ENCODE results near the gene PLCB3. TPM values are rescaled to one million over a fixed set of nuclear protein-coding genes. Genes with fewer than 3 reads are reported as not detected.

The PLCB3 gene
- total RNA-seq, 4 donors from 2014 or later: 196 to 453 (median 359) TPM

DNA sequence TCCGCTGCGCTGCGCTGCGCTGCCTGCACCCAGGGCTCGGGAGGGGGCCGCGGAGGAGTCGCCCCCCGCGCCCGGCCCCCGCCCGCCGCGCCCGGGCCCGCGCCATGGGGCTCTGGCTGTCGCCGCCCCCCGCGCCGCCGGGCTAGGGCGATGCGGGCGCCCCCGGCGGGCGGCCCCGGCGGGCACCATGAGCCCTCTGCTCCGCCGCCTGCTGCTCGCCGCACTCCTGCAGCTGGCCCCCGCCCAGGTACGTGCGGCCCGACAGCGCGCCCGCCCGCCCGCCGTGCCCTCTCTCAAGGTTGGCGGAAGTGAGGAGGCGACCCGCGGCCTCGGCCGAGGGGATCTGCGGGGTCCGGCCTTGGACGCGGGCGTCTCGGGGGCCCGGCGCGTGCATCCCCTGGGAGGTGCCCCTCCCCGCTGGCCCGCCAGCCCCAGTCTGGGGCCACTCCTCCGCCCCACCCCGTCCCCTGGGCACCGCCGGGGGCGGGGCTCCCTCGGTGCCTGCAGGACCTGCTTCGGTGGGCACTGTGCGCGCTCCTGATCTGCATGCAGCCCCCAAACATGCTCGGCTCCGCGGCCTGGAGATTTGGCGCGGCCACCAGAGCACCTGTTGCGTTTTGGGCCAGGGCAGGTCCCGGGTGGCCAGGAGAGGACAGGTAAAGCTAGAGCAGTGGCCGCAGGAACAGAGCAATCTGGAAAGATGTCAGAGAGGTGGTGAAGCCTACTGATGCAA, 16.5 kb upstream of the PLCB3 start:
- Histone ChIP-seq H3K4me3 (peak overlapping the region; percentile 52 to 91 (median 80)), H3K9me3 (no peaks in the 10 kb centered on the region), H3K27me3 (no peaks in the 10 kb centered on the region), H3K4me1 (peaks cover 0 to 60% (median 25%) of the 10 kb centered on the region in 4 donors), H3K36me3 (peaks cover 0 to 19% (median 0%) of the 10 kb centered on the region in 3 donors), H3K27ac (peak overlapping the region; percentile 61 to 95 (median 83))
- DNase-seq: peak; percentile 66 to 82 (median 82)
- peak in 1 of 2 donors; percentile 33 for TF ChIP-seq POLR2A (IDR thresholded peaks at IDR 0.05)
- TF ChIP-seq, protein P1, sequence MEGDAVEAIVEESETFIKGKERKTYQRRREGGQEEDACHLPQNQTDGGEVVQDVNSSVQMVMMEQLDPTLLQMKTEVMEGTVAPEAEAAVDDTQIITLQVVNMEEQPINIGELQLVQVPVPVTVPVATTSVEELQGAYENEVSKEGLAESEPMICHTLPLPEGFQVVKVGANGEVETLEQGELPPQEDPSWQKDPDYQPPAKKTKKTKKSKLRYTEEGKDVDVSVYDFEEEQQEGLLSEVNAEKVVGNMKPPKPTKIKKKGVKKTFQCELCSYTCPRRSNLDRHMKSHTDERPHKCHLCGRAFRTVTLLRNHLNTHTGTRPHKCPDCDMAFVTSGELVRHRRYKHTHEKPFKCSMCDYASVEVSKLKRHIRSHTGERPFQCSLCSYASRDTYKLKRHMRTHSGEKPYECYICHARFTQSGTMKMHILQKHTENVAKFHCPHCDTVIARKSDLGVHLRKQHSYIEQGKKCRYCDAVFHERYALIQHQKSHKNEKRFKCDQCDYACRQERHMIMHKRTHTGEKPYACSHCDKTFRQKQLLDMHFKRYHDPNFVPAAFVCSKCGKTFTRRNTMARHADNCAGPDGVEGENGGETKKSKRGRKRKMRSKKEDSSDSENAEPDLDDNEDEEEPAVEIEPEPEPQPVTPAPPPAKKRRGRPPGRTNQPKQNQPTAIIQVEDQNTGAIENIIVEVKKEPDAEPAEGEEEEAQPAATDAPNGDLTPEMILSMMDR (IDR thresholded peaks at IDR 0.05): peak in 3 of 6 experiments; percentile 9 to 32 (median 24)

DNA sequence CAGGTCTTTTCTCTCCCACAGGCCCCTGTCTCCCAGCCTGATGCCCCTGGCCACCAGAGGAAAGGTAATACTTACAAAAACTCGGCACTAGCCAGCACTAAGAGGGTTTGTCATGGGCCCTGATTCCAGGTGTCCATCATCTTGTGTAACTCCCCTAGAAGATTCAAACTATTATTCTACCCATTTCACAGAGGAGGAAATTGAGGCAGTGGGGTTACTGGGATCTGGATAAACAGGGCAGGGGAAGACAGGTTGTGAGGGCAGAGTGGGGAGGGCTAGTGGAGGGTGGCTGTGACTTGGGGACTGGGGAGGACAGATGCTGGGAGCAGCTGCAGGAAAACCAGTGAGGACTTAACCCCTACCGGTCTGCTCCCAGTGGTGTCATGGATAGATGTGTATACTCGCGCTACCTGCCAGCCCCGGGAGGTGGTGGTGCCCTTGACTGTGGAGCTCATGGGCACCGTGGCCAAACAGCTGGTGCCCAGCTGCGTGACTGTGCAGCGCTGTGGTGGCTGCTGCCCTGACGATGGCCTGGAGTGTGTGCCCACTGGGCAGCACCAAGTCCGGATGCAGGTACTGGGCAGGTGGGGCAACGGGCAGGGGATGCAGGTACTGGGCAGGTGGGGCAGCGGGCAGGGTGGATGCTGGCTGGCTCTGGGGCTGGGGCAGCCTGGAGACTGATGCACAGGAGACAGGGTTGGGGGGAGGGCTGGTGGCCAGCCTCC, 15.7 kb upstream of the PLCB3 start:
- Histone ChIP-seq H3K9me3 (no peaks in the 10 kb centered on the region), H3K36me3 (peaks cover 0 to 19% (median 0%) of the 10 kb centered on the region in 3 donors), H3K4me1 (peaks cover 0 to 63% (median 32%) of the 10 kb centered on the region in 4 donors), H3K27ac (peak overlapping the region; percentile 61 to 95 (median 83)), H3K27me3 (no peaks in the 10 kb centered on the region), H3K4me3 (peak overlapping the region; percentile 52 to 91 (median 80))
- no peak for TF ChIP-seq POLR2A (IDR thresholded peaks at IDR 0.05)
- TF ChIP-seq, protein P1 (IDR thresholded peaks at IDR 0.05): no peak
- DNase-seq: no peak

DNA sequence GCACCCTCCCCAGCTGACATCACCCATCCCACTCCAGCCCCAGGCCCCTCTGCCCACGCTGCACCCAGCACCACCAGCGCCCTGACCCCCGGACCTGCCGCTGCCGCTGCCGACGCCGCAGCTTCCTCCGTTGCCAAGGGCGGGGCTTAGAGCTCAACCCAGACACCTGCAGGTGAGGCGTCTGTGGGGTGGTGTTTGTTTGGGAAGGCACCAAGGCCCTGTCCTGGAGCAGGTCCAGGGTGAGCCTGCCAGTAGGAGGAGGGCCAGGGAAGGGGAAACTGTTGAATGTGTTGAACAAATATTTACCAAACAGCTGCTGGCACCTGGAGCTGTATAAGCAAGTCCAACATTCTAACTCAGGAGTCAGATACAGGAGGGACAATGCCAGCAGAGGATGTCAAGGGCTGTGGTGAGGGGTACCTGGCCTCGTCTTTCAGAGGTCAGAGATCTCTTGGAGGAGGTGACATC, 13.8 kb upstream of the PLCB3 start:
- TF ChIP-seq POLR2A (IDR thresholded peaks at IDR 0.05): peak in 1 of 2 donors; percentile 22
- TF ChIP-seq, protein P1 (IDR thresholded peaks at IDR 0.05): peak in 3 of 6 experiments; percentile 10 to 22 (median 20)
- Histone ChIP-seq H3K27me3 (no peaks in the 10 kb centered on the region), H3K27ac (peak overlapping the region; percentile 34 to 100 (median 83)), H3K4me3 (peak overlapping the region in 1 of 4 donors; percentile 22), H3K4me1 (peaks cover 0 to 55% (median 32%) of the 10 kb centered on the region in 4 donors), H3K9me3 (no peaks in the 10 kb centered on the region), H3K36me3 (peaks cover 0 to 19% (median 0%) of the 10 kb centered on the region in 3 donors)
- peak in 2 of 3 donors; percentile 84 to 85 for DNase-seq

DNA sequence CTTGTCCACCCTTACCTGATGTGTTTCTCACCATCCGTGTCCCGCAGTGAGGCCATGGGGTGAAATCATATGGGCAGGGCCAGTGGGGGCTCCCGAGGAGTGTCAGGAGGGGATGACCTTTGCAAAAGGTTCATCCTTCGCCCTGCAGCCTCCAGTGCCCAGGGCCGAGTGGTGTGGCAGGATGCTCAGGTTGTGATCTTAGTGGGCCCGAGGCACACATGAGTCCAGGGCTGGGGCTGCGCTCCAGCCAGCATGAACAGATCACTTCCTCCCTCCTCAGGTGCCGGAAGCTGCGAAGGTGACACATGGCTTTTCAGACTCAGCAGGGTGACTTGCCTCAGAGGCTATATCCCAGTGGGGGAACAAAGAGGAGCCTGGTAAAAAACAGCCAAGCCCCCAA, 13.3 kb upstream of the PLCB3 start:
- peak in 1 of 3 donors; percentile 61 for DNase-seq
- Histone ChIP-seq H3K9me3 (no peaks in the 10 kb centered on the region), H3K27ac (peak overlapping the region; percentile 34 to 100 (median 83)), H3K4me1 (peaks cover 0 to 55% (median 35%) of the 10 kb centered on the region in 4 donors), H3K4me3 (no peak overlapping the region), H3K36me3 (peaks cover 0 to 19% (median 0%) of the 10 kb centered on the region in 3 donors), H3K27me3 (no peaks in the 10 kb centered on the region)
- TF ChIP-seq POLR2A (IDR thresholded peaks at IDR 0.05): no peak
- TF ChIP-seq, protein P1 (IDR thresholded peaks at IDR 0.05): no peak

DNA sequence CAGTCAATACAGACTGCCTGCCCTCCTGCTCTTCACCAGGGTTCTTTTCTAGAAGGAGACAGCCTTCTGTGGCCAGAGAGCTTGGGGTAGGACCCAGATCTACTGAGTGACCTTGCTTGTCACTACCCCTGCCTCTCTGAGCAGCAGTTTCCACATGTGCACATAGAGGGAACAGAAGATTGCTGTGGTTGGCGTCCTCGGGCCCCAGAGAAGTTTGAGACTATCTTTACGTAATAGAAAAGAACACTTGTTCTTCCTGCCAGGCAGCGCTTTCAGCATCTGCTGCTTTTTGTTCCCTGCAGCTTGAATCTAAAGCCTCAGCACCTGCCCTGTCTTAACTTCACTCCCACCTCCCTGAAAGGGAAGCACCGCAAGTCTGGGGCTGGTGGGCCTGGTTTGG, 12.3 kb upstream of the PLCB3 start:
- Histone ChIP-seq H3K4me3 (no peak overlapping the region), H3K27ac (peak overlapping the region; percentile 41 to 100 (median 98)), H3K4me1 (peaks cover 0 to 58% (median 29%) of the 10 kb centered on the region in 4 donors), H3K36me3 (peaks cover 0 to 22% (median 0%) of the 10 kb centered on the region in 3 donors), H3K27me3 (no peaks in the 10 kb centered on the region), H3K9me3 (no peaks in the 10 kb centered on the region)
- DNase-seq: no peak
- TF ChIP-seq, protein P1 (IDR thresholded peaks at IDR 0.05): no peak
- no peak for TF ChIP-seq POLR2A (IDR thresholded peaks at IDR 0.05)

Measured in Peyer's patch (tissue), 4 donors.